ENCODE measurements around the gene UNC13C.

The UNC13C gene

GRCh38 chr15:54585063-54585462 is 606.8 kb downstream of the UNC13C start:
- H3K4me3 ChIP-seq (ENCODE audit: low read depth, low read length) = no peak overlapping the region
- no peak for TF ChIP-seq CTCF (conservative IDR thresholded peaks at IDR 0.05; ENCODE audit: low read depth, low read length)
- no peak for DNase-seq (ENCODE audit: low read depth)

GRCh38 chr15:54594115-54594514 is 615.9 kb downstream of the UNC13C start:
- TF ChIP-seq CTCF (conservative IDR thresholded peaks at IDR 0.05; ENCODE audit: low read depth, low read length) = no peak
- H3K4me3 ChIP-seq (ENCODE audit: low read depth, low read length) = no peak overlapping the region
- DNase-seq (ENCODE audit: low read depth) = no peak

- no peak overlapping the region for H3K4me3 ChIP-seq (ENCODE audit: low read depth, low read length)
- no peak for TF ChIP-seq CTCF (conservative IDR thresholded peaks at IDR 0.05; ENCODE audit: low read depth, low read length)
- no peak for DNase-seq (ENCODE audit: low read depth)
These were observed 621.1 kb downstream of the UNC13C start for GRCh38 chr15:54599386-54599785.

GRCh38 chr15:54605043-54605442 is 626.8 kb downstream of the UNC13C start:
- DNase-seq (ENCODE audit: low read depth) = no peak
- no peak overlapping the region for H3K4me3 ChIP-seq (ENCODE audit: low read depth, low read length)
- no peak for TF ChIP-seq CTCF (conservative IDR thresholded peaks at IDR 0.05; ENCODE audit: low read depth, low read length)

- TF ChIP-seq CTCF (conservative IDR thresholded peaks at IDR 0.05; ENCODE audit: low read depth, low read length) = no peak
- H3K4me3 ChIP-seq (ENCODE audit: low read depth, low read length) = no peak overlapping the region
- DNase-seq (ENCODE audit: low read depth) = no peak
These were observed 627.3 kb downstream of the UNC13C start for GRCh38 chr15:54605556-54605955.

GRCh38 chr15:54608876-54609835 is 630.9 kb downstream of the UNC13C start:
- no peak overlapping the region for H3K4me3 ChIP-seq (ENCODE audit: low read depth, low read length)
- DNase-seq (ENCODE audit: low read depth) = no peak
- no peak for TF ChIP-seq CTCF (conservative IDR thresholded peaks at IDR 0.05; ENCODE audit: low read depth, low read length)

- H3K4me3 ChIP-seq (ENCODE audit: low read depth, low read length) = no peak overlapping the region
- no peak for DNase-seq (ENCODE audit: low read depth)
- TF ChIP-seq CTCF (conservative IDR thresholded peaks at IDR 0.05; ENCODE audit: low read depth, low read length) = no peak
These were observed 639.9 kb downstream of the UNC13C start for GRCh38 chr15:54618120-54618519.

Data from choroid plexus epithelial cell (primary cell).